Naive thymus-derived CD8-positive, alpha-beta T cell (primary cell): Measurements from ENCODE around the gene CMTR1. TPM values are rescaled to one million over a fixed set of nuclear protein-coding genes. Genes with fewer than 3 reads are reported as not detected.

Experiments used
- ATAC-seq, 2 donors: fragments of 150-1000 bp; cut with Tn5 transposase in 1 of 2; sonication (Bioruptor Pico), chemical (Tn5 transposase) in 1 of 2; 1 replicate in 1 of 2; 2 replicates in 1 of 2; pipeline ENCODE4 v1.10.0; 2021; ENCODE audit warnings: mild to moderate bottlenecking in 2 of 2, moderate library complexity in 2 of 2
- POLR2A ChIA-PET: fragments of 350-600 bp; sonication (Branson Sonifier 250); formaldehyde crosslinking; loops from one replicate; lab custom pipeline; 2021; ENCODE audit warnings: antibody characterized with exemption; lab: Charles Lee
- DNase-seq, 10 donors: peaks; one replicate each; pipeline versions ENCODE4 v3.0.0 to v3.0.0-alpha.2; 2020 to 2022
- H3K27ac Mint-ChIP-seq, 10 donors: one replicate each; pipeline ENCODE4 v1.8.0; 2020 to 2022; ENCODE audit warnings: mild to moderate bottlenecking in 10 of 10, mixed read lengths in 10 of 10, moderate library complexity in 4 of 10, inconsistent platforms in 1 of 10
- H3K27me3 Mint-ChIP-seq, 5 donors: one replicate each; pipeline ENCODE4 v1.8.0; 2021 to 2022; ENCODE audit warnings: mixed read lengths in 5 of 5
- H3K36me3 Mint-ChIP-seq, 3 donors: one replicate each; pipeline ENCODE4 v1.8.0; 2020 to 2022; ENCODE audit warnings: mixed read lengths in 3 of 3, mild to moderate bottlenecking in 2 of 3, inconsistent platforms in 1 of 3
- H3K4me1 Mint-ChIP-seq, 4 donors: one replicate each; pipeline ENCODE4 v1.8.0; 2021 to 2022; ENCODE audit warnings: mixed read lengths in 4 of 4
- H3K4me3 Mint-ChIP-seq, 10 donors: one replicate each; pipeline ENCODE4 v1.8.0; 2020 to 2022; ENCODE audit warnings: mild to moderate bottlenecking in 10 of 10, mixed read lengths in 10 of 10, moderate library complexity in 6 of 10, inconsistent platforms in 1 of 10
- H3K9me3 Mint-ChIP-seq, 9 donors: one replicate each; pipeline ENCODE4 v1.8.0; 2020 to 2022; ENCODE audit warnings: mixed read lengths in 9 of 9, mild to moderate bottlenecking in 3 of 9, inconsistent platforms in 1 of 9, moderate library complexity in 1 of 9
- polyA plus RNA-seq, 3 donors: library from polyadenylated mRNA; unstranded; fragments of 300-500 nt; fragmentation: Illumina TruSeq; gene quantifications; one replicate each; pipeline ENCODE4 v1.2.3, GENCODE V29; 2021
- total RNA-seq, 8 experiments: library from RNA in 2 of 8; stranded (reverse) in 2 of 8; gene quantifications; one replicate each; pipeline ENCODE4 v1.2.3 and lab custom pipeline; 2021 to 2026

Gene CMTR1
- total and polyA plus RNA-seq, 5 experiments from 2014 or later: 19.2 to 66.8 (median 28.0) TPM

- no peaks in the 10 kb centered on the region for H3K27me3 Mint-ChIP-seq
- peaks cover 36 to 66% (median 44%) of the 10 kb centered on the region in 4 donors for H3K4me1 Mint-ChIP-seq
- POLR2A ChIA-PET: interaction anchor here (0.6 to 3.3 kb wide), 4 partner anchors 12 to 70 kb away, joined by 3 to 33 read pairs (median 22); partner anchors contain the start of gene CCDC167
- H3K9me3 Mint-ChIP-seq: no peaks in the 10 kb centered on the region
- DNase-seq (peak in 4 of 10 donors; percentile 24 to 39 (median 30)), ATAC-seq (peak; percentile 85)
- peak overlapping the region in 7 of 10 donors; percentile 11 to 86 (median 32) for H3K4me3 Mint-ChIP-seq
- H3K36me3 Mint-ChIP-seq: no peaks in the 10 kb centered on the region
- H3K27ac Mint-ChIP-seq: peak overlapping the region; percentile 70 to 100 (median 88)
These were observed 56.8 kb downstream of the CMTR1 start for GRCh38 chr6:37489697-37490336.

- H3K36me3 Mint-ChIP-seq: no peaks in the 10 kb centered on the region
- POLR2A ChIA-PET: interaction anchor here (1.2 to 3.3 kb wide), 3 partner anchors 11 to 46 kb away, joined by 3 to 33 read pairs (median 29); partner anchors contain the start of gene CCDC167
- no peak for ATAC-seq
- no peaks in the 10 kb centered on the region for H3K9me3 Mint-ChIP-seq
- peak overlapping the region; percentile 70 to 100 (median 88) for H3K27ac Mint-ChIP-seq
- peaks cover 37 to 68% (median 47%) of the 10 kb centered on the region in 4 donors for H3K4me1 Mint-ChIP-seq
- H3K4me3 Mint-ChIP-seq: peak overlapping the region in 2 of 10 donors; percentile 24 to 31
- no peak for DNase-seq
- no peaks in the 10 kb centered on the region for H3K27me3 Mint-ChIP-seq
These were observed 57.6 kb downstream of the CMTR1 start for GRCh38 chr6:37490536-37491170.

- ATAC-seq (no peak), DNase-seq (no peak)
- Mint-ChIP-seq H3K36me3 (no peaks in the 10 kb centered on the region), H3K4me1 (peaks cover 37 to 69% (median 47%) of the 10 kb centered on the region in 4 donors), H3K4me3 (no peak overlapping the region), H3K27me3 (no peaks in the 10 kb centered on the region), H3K9me3 (no peaks in the 10 kb centered on the region), H3K27ac (peak overlapping the region in 9 of 10 donors; percentile 20 to 100 (median 51))
- POLR2A ChIA-PET: interaction anchor here (0.9 to 3.3 kb wide), 6 partner anchors 11 to 75 kb away, joined by 3 to 33 read pairs (median 6); partner anchors contain the start of gene CCDC167
These were observed 58.3 kb downstream of the CMTR1 start for GRCh38 chr6:37491171-37491829.

- Mint-ChIP-seq H3K27me3 (no peaks in the 10 kb centered on the region), H3K4me1 (peaks cover 34 to 71% (median 47%) of the 10 kb centered on the region in 4 donors), H3K9me3 (no peaks in the 10 kb centered on the region), H3K27ac (peak overlapping the region in 5 of 10 donors; percentile 34 to 78 (median 51)), H3K4me3 (no peak overlapping the region), H3K36me3 (no peaks in the 10 kb centered on the region)
- DNase-seq: peak in 1 of 10 donors; percentile 50
- POLR2A ChIA-PET: interaction anchor here (0.9 to 3.3 kb wide), 6 partner anchors 10 to 74 kb away, joined by 3 to 33 read pairs (median 6); partner anchors contain the start of gene CCDC167
- ATAC-seq: no peak
These were observed 58.8 kb downstream of the CMTR1 start for GRCh38 chr6:37491830-37492208.

- peak overlapping the region in 8 of 10 donors; percentile 34 to 78 (median 46) for H3K27ac Mint-ChIP-seq
- H3K9me3 Mint-ChIP-seq: no peaks in the 10 kb centered on the region
- no peak for ATAC-seq
- H3K36me3 Mint-ChIP-seq: no peaks in the 10 kb centered on the region
- H3K27me3 Mint-ChIP-seq: no peaks in the 10 kb centered on the region
- peak in 1 of 10 donors; percentile 26 for DNase-seq
- POLR2A ChIA-PET: interaction anchor here (0.6 to 3.3 kb wide), 7 partner anchors 10 to 898 kb away, joined by 3 to 33 read pairs (median 3); partner anchors contain the start of gene CCDC167
- H3K4me3 Mint-ChIP-seq: peak overlapping the region in 1 of 10 donors; percentile 48
- H3K4me1 Mint-ChIP-seq: peaks cover 32 to 72% (median 47%) of the 10 kb centered on the region in 4 donors
These were observed 59.4 kb downstream of the CMTR1 start for GRCh38 chr6:37492236-37492972.

- POLR2A ChIA-PET: interaction anchor here (0.8 to 3.3 kb wide), 4 partner anchors 9 to 73 kb away, joined by 3 to 33 read pairs (median 19); partner anchors contain the start of gene CCDC167
- no peak for ATAC-seq
- Mint-ChIP-seq H3K27ac (peak overlapping the region in 1 of 10 donors; percentile 19), H3K4me1 (peaks cover 28 to 72% (median 45%) of the 10 kb centered on the region in 4 donors), H3K36me3 (no peaks in the 10 kb centered on the region), H3K27me3 (no peaks in the 10 kb centered on the region), H3K9me3 (no peaks in the 10 kb centered on the region), H3K4me3 (no peak overlapping the region)
- peak in 1 of 10 donors; percentile 22 for DNase-seq
These were observed 60.1 kb downstream of the CMTR1 start for GRCh38 chr6:37492991-37493660.

GRCh38 chr6:37493661-37493995 is 60.6 kb downstream of the CMTR1 start:
- no peak for ATAC-seq
- no peaks in the 10 kb centered on the region for H3K36me3 Mint-ChIP-seq
- no peaks in the 10 kb centered on the region for H3K27me3 Mint-ChIP-seq
- H3K27ac Mint-ChIP-seq: peak overlapping the region in 1 of 10 donors; percentile 19
- no peak for DNase-seq
- POLR2A ChIA-PET: no interaction called here
- no peaks in the 10 kb centered on the region for H3K9me3 Mint-ChIP-seq
- H3K4me1 Mint-ChIP-seq: peaks cover 25 to 71% (median 41%) of the 10 kb centered on the region in 4 donors
- no peak overlapping the region for H3K4me3 Mint-ChIP-seq

GRCh38 chr6:37495244-37495934 is 62.4 kb downstream of the CMTR1 start:
- Mint-ChIP-seq H3K27me3 (no peaks in the 10 kb centered on the region), H3K27ac (peak overlapping the region in 2 of 10 donors; percentile 27 to 47), H3K9me3 (no peaks in the 10 kb centered on the region), H3K4me3 (peak overlapping the region in 1 of 10 donors; percentile 14), H3K36me3 (no peaks in the 10 kb centered on the region), H3K4me1 (peaks cover 26 to 71% (median 41%) of the 10 kb centered on the region in 4 donors)
- no peak for DNase-seq
- no peak for ATAC-seq
- POLR2A ChIA-PET: interaction anchor here (0.7 to 1.4 kb wide), 3 partner anchors 13 to 65 kb away, joined by 3 to 9 read pairs (median 3); no protein-coding TSS in a partner anchor

GRCh38 chr6:37496951-37497885 is 64.2 kb downstream of the CMTR1 start:
- Mint-ChIP-seq H3K27ac (peak overlapping the region in 3 of 10 donors; percentile 5 to 58 (median 5)), H3K9me3 (no peaks in the 10 kb centered on the region), H3K4me3 (peak overlapping the region in 2 of 10 donors; percentile 45 to 55), H3K36me3 (no peaks in the 10 kb centered on the region), H3K4me1 (peaks cover 25 to 71% (median 42%) of the 10 kb centered on the region in 4 donors), H3K27me3 (no peaks in the 10 kb centered on the region)
- POLR2A ChIA-PET: no interaction called here
- no peak for ATAC-seq
- no peak for DNase-seq
